HG02852 (cell line): ENCODE data around the gene CDKAL1.

Experiments used
- ATAC-seq: cut with Tn5 transposase; IDR thresholded peaks from one replicate; pipeline ENCODE4 v1.9.1; 2021; ENCODE audit warnings: mild to moderate bottlenecking, moderate library complexity; ENCODE audit not compliant: unreplicated experiment

CDKAL1 gene

DNA sequence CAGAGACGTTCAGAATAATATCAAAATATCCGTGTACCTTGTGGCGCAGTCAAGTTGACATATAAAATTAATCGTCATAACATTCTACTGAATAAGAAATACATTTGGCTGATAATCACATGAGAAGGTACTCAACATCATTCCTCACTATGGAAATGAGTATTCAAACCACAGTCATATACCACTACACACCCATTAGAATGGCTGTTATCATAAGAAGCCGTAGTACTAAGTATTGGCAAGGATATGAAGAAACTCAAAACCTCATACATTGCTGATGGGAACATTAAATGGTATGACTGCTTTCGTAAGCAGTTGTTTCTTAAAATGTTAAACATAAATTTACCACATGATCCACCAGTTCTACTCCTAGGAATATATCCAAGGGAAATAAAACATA lies 244.7 kb downstream of the CDKAL1 start:
- no peak for ATAC-seq

- no peak for ATAC-seq
These were observed 254.9 kb downstream of the CDKAL1 start for GRCh38 chr6:20789162-20789561.

DNA sequence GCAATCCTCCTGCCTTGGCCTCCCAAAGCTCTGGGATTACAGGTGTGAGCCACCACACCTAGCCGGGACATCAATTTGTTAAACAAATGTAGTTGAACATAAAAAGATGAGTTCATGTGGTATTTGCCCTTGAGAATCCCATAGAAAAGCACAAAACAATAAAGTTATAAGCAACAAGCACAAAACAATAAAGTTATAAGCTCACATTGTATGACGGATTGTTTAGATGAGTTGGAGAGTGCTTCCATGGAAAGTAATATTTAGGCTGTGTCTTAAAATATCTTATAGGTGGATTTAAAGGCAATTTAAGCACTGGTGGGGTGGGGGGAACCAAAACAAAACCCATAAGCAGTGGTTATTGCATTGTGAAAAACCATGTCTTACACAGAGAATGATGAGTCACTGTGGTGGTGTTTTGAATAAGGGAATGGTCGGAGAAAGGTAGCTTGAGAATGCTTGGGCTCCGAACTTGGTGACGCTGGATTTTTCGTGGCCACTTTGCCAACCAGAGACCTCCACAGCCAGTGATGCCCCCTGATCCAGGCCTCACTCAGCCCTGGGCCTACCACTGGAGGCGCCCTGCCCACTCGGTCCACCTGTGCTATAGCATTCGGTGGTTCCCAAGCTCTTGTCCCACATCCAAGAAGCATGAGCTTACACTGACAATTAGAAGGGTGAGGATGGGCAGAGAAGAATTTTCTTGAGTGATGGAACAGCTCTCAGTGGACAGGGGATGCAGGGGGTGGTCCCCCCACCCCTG lies 256.0 kb downstream of the CDKAL1 start:
- no peak for ATAC-seq

DNA sequence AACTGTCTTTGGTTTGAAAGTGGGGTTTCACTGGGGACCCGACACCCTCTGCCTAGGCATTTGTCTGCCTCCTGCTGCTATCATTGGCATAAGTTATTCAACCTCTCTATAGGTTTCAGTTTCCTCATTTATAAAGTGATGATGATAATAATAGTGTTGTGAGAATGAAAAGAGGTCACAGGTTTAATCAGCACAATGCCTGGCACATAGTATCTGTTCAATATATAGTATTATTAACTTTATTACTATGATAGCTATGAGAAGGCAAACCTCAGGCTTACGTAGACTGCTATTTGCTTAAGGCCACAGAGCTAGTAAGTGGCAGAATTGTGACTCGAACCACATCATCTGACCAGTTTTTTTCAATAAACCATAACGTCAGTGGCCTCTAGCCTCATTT lies 256.8 kb downstream of the CDKAL1 start:
- no peak for ATAC-seq

DNA sequence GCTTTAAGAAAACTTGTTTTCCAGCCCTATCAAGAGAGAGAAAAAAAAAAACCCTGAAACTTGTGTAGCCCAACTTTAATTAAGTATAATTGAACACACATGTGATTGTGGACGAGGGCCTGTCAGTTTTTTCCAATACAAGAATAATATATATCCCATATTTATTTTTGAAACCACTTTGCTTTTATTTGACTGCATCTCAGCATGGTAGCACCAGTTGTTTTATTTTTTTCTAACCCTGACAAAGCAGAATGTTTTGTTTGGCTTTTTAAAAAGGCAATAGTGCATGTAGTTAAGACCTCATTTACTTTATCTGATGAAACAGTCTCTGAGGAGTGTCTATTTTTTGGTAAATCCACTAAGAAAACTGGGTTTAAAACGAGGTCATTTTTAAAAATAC lies 257.7 kb downstream of the CDKAL1 start:
- no peak for ATAC-seq

DNA sequence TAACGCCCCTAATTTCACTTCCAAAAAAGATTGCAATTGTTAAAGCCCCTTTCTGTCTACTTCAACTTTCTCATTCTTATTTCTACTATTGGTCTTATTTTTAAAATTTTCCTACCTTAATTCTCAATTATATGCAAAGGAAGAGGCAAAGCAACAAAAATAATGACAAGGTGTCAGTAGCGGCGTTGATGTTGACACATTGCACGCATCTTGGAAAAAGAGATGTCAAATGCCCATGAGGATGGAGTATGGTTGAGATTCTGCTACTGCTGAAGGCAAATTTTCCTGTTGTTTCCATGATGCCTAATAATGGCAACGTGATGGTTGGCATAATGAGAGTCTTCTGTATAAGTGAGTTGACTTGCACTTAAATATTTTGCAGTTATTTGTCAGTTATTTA lies 258.9 kb downstream of the CDKAL1 start:
- no peak for ATAC-seq

DNA sequence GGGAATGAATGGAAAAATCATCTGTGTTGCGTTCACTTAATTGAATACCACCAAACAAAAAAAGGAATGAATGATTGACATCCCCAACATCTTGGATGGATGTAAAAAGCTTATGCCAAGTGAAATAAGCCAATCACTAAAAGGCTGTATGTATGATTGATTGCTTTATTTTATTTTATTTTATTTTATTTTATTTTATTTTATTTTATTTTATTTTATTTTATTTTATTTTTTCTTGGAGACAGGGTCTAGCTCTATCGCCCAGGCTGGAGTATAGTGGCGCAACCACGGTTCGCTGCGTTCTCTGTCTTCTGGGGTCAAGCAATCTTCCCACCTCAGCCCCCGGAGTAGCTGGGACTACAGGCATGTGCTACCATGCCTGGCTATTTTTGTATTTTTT lies 263.3 kb downstream of the CDKAL1 start:
- ATAC-seq, result no peak

GRCh38 chr6:20800229-20800628 lies 266.0 kb downstream of the CDKAL1 start:
- ATAC-seq, result no peak

- ATAC-seq, result no peak
These were observed 266.4 kb downstream of the CDKAL1 start for GRCh38 chr6:20800653-20801052.

- no peak for ATAC-seq
These were observed 267.3 kb downstream of the CDKAL1 start for GRCh38 chr6:20801595-20801994.

GRCh38 chr6:20802596-20802995 lies 268.3 kb downstream of the CDKAL1 start:
- no peak for ATAC-seq

DNA sequence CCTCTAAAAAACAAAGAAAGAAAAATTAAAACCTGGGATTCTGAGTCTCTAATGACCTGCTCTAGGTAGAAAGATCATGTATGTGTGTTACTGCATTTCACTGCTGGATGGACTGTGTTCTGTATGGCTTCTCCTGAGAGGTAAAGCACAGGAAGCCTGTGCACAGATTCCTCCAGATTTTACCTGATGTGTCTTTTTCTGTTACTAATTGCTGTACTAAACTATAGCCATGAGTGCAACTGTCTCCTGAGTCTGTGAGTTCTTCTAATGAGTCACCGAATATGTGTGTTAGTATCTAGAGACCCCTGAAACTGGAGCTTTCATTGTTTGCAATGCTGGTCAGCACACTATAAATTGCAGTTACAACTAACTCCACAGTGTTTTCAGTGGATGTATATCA lies 270.8 kb downstream of the CDKAL1 start:
- peak; percentile 78 for ATAC-seq

DNA sequence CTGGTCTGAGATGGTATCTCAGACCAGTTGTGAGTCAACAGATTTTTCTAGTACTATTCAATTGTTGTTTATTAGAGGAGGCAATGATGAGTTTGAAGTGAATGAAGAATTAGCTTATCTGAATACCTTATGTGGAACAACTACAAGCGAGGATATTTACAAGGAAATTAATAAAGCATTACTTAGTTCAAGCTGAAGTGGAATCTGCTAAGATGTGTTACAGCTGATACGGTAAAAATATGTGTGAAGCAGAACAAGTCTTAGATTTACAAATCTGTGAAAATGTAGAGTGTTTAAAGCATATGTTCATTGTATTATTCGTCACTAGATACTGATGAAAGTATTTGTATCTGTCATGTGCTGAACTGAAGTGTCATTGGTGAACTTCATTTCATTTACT lies 272.4 kb downstream of the CDKAL1 start:
- ATAC-seq, result no peak

DNA sequence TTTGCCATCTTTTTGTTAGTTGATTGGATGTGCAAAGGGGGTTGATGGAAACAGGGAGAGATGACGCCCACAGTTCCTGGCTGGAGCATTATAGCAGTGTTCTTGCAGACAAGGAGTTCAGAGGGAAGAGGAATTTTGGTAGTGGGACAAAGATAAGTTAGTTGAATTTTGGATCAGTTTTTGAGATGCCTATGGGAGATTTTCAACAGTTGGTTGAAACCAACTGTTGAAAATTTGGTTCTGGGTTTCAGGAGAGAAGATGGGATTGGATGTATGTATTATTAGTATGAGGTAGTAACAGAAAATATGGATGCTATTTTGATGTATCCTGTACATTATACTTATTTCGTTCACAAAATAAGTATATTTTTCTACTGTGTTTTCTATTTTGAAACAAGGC lies 274.2 kb downstream of the CDKAL1 start:
- no peak for ATAC-seq

DNA sequence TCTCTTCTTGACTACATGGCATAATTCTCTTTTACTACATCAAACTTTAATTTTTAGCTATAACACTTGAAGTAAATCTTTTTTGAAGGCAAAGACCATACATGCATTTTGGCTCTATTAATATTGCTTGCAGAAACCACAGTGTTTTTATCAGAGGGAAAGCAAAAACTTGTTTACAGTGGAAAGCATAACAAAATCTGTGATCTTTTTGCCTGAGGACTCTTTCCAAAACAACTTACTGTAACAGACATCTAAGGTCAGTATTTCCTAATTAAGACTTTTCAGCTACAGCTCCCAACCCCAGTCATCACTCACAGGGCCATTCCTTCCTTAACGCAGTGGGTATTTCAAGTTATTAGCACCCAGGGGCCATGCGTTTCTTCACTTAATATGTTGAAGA lies 274.7 kb downstream of the CDKAL1 start:
- ATAC-seq, result no peak

DNA sequence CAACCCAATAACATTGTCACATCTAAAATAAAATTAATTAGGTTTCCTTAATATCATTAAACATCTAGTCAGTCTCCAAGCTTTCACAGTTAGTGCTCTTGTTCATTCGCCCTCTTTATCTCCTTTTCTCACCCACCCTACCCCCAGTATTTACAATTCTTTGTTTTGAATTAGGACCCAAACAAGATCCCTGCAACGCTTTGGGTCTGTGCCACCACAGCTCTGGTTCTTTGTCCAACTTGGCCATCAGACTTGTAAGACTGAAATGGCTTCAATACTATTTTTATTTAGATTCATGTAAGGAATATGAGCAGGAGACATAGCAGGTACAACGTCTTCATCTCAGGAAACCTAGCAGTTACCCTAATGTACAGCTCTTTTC lies 276.5 kb downstream of the CDKAL1 start:
- ATAC-seq, result no peak

DNA sequence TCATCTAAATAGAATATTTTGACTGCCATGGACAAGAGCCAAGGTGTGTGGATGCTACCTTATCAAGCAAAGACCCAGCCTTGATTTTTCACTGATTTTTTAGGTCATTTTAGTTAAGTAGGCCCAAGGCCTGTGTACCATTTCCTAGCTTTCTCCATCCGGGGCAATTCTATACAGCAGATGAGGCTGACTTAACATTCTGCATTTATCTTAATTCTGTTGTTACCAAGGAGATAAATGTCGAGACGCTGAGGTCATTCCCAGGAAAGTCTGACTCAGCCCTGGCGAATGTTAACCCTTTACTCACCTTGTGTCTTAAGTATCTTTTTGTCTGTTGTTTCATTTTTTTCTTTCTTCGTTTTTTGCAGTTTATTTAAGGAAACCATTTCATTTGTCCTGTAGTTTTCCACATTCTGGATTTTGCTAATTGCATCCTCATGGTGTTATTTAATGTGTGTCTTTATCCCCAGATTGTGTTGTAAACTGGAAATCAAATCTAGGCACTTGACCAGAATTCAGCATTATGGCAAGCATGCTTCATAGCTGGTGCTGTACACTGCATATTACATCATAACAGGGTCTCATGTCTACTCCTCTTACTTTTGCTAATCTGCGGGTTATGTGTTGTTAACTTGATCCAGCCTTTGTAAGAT lies 277.0 kb downstream of the CDKAL1 start:
- ATAC-seq, result no peak

GRCh38 chr6:20812776-20813175 lies 278.5 kb downstream of the CDKAL1 start:
- ATAC-seq, result no peak

DNA sequence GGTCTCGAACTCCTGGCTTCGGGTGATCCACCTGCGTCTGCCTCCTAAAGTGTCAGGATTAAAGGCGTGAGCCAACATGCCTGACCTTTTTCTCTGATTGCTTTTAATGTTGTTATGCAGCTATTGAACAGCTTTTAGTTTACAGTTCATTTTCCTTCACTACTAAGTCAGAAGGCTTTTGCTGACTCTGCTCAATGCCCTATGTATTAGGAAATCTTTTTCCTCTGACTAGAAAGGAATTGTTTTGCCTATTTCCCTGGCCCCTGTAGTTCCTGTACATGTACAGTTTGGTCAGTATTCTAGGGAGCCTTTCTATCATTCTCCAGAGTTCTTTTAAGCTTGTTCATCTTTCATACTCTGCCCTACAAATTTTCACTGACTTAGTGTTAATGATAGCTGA lies 280.2 kb downstream of the CDKAL1 start:
- ATAC-seq, result no peak

DNA sequence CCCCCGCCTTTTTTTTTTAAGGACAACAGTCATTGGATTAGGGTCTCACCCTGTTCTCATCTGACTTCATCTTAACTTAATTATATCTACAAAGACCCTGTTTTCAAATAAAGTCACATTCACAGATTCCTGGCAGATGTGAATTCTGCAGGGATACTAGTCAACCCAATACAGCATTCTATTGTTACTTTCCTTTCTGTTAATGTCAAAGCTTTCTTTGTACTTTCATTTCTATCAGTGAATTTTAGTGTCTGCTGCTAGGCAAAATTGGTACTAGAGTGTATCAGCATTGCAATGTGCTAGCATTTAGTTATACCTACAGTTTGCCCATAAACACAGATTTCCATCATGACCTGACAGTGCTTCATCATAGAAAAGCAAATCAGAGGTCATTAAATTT lies 281.9 kb downstream of the CDKAL1 start:
- no peak for ATAC-seq

GRCh38 chr6:20817806-20818320 lies 283.6 kb downstream of the CDKAL1 start:
- ATAC-seq, result no peak

DNA sequence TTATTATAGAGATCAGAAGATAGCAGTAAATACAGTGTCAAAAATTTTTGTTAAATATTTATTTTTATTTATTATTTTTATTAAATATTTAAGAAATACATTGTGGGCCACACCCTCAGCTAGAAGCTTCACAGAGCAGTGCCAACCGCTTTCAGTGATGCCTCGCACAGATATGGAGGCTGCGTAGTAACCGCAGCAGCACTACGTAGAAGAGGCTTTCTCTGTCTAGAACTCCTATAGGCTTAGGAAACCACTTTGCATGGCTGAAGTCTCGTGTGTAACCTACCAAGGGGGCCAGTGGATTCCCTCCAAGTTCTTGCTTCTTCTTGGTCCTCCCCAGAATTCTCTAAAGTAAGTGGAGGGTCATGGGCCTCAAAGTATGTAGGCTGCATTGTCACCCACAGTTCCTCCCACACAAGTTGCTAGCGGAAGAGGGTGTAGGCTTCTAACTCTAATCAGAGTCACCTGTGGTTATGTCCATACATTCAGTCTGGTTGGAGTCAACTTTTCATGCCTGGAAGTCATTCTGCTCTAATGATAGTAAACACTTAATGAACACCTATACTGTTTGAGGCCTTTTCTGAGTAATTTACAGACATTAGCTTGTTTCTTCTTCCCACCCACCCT lies 285.6 kb downstream of the CDKAL1 start:
- ATAC-seq, result no peak
